ENCODE measurements around the gene EHBP1L1.

GRCh38 chr11:65591939-65592857 is 16.3 kb downstream of the EHBP1L1 start:
- TF ChIP-seq CTCF (conservative IDR thresholded peaks at IDR 0.05 in 1 of 2, IDR thresholded peaks at IDR 0.05 in 1 of 2; ENCODE audit: extremely low read depth in 1 of 2, insufficient read depth in 1 of 2, low read depth in 1 of 2, low read length in 2 of 2) (no peak), EZH2 (IDR thresholded peaks at IDR 0.05; ENCODE audit: borderline replicate concordance, low read length) (no peak)
